Suprapubic skin (tissue), 4 donors: ENCODE results near the gene KCTD13. TPM values are rescaled to one million over a fixed set of nuclear protein-coding genes. Genes with fewer than 3 reads are reported as not detected.

ENCODE experiments used
- DNase-seq, 2 donors: peaks; one replicate each; pipeline ENCODE4 v3.0.0-alpha.2; 2019; ENCODE audit warnings: low spot score in 2 of 2
- H3K27ac ChIP-seq: fragments of 200-600 bp; sonication (generic); one replicate; pipeline ENCODE4 v1.5.1; 2019
- H3K27me3 ChIP-seq: fragments of 200-600 bp; sonication (generic); one replicate; pipeline ENCODE4 v1.5.1; 2019
- H3K36me3 ChIP-seq: fragments of 200-600 bp; sonication (generic); one replicate; pipeline ENCODE4 v1.5.1; 2019
- H3K4me1 ChIP-seq: fragments of 200-600 bp; sonication (generic); one replicate; pipeline ENCODE4 v1.5.1; 2019
- H3K4me3 ChIP-seq: fragments of 200-600 bp; sonication (generic); one replicate; pipeline ENCODE4 v1.5.1; 2019; ENCODE audit warnings: mild to moderate bottlenecking
- H3K9me3 ChIP-seq: fragments of 200-600 bp; sonication (generic); one replicate; pipeline ENCODE4 v1.5.1; 2019
- EP300 ChIP-seq: sonication (generic); formaldehyde crosslinking; IDR thresholded peaks from one replicate; pipeline ENCODE4 v1.6.1; 2017; ENCODE audit warnings: antibody characterized with exemption
- POLR2A ChIP-seq, 2 donors: fragments of 450-650 bp; IDR thresholded peaks; one replicate each; pipeline ENCODE4 v1.6.1; 2017; ENCODE audit warnings: antibody characterized with exemption in 2 of 2, mild to moderate bottlenecking in 2 of 2, moderate library complexity in 2 of 2
- POLR2AphosphoS5 ChIP-seq, 3 donors: sonication (generic); formaldehyde crosslinking; IDR thresholded peaks; one replicate each; pipeline ENCODE4 v1.6.1; 2017; ENCODE audit warnings: antibody characterized with exemption in 3 of 3
- WGBS: methylation state at CpG from one replicate; pipeline ENCODE4 v1.1.5; 2018; 5-methylcytosine and 5-hydroxymethylcytosine counted together
- total RNA-seq, 4 donors: library from RNA; depleted of rRNA; stranded (reverse); fragments of >200 nt; gene quantifications; one replicate each; pipeline ENCODE4 v1.1.0, GENCODE V29; 2016
- TF ChIP-seq, protein P1 (sequence below), 2 donors: fragments of 200-600 bp in 1 of 2; fragments of 450-650 bp in 1 of 2; sonication (generic) in 1 of 2; IDR thresholded peaks; one replicate each; pipeline ENCODE4 v1.5.1; 2016 to 2019; ENCODE audit warnings: antibody characterized with exemption in 2 of 2, mild to moderate bottlenecking in 1 of 2, moderate library complexity in 1 of 2

The KCTD13 gene
- total RNA-seq, 4 donors from 2014 or later: 20.3 to 43.9 (median 32.0) TPM

DNA sequence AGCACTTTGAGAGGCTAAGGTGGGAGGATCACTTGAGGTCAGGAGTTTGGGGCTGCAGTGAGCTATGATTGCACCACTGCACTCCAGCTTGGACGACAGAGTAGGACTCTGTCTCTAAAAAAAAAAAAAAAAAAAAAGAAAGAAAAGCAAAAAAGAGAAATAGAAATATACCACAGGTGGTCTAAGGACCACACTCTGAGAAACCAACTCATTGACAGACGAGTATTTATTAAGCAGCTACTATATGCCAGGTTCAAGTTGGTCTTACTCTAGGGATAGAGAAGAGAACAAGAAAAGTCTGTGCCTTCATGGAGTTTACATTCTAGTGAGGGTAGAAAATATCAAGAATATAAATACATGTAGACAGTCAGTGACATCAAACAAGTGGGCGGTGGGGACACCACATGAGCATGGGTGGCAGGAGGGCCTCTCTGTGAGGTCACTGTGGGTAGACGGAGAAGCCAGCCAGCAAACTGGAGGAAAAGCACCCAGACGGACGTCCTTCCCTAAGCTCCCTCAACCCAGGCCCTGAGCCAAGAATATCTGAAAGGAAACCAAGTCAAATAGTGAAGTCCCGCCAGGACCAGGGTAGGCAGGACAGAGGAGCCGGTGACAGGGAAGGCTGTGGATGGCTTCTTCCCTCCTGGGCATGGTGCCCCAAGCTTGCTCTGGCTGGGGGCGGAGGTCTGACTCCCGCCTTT is 67.7 kb downstream of the KCTD13 start:
- no peak overlapping the region for H3K27ac ChIP-seq
- WGBS: 76% methylated on average over 10 of the region's 10 CpGs
- no peak for DNase-seq
- no peaks in the 10 kb centered on the region for H3K27me3 ChIP-seq
- TF ChIP-seq EP300: no peak
- no peak for TF ChIP-seq POLR2A (IDR thresholded peaks at IDR 0.05)
- TF ChIP-seq, protein P1, sequence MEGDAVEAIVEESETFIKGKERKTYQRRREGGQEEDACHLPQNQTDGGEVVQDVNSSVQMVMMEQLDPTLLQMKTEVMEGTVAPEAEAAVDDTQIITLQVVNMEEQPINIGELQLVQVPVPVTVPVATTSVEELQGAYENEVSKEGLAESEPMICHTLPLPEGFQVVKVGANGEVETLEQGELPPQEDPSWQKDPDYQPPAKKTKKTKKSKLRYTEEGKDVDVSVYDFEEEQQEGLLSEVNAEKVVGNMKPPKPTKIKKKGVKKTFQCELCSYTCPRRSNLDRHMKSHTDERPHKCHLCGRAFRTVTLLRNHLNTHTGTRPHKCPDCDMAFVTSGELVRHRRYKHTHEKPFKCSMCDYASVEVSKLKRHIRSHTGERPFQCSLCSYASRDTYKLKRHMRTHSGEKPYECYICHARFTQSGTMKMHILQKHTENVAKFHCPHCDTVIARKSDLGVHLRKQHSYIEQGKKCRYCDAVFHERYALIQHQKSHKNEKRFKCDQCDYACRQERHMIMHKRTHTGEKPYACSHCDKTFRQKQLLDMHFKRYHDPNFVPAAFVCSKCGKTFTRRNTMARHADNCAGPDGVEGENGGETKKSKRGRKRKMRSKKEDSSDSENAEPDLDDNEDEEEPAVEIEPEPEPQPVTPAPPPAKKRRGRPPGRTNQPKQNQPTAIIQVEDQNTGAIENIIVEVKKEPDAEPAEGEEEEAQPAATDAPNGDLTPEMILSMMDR (IDR thresholded peaks at IDR 0.05): no peak
- no peak for TF ChIP-seq POLR2AphosphoS5 (IDR thresholded peaks at IDR 0.05)
- H3K4me3 ChIP-seq: no peak overlapping the region
- no peaks in the 10 kb centered on the region for H3K9me3 ChIP-seq
- H3K36me3 ChIP-seq: peaks cover 31% of the 10 kb centered on the region
- peaks cover 26% of the 10 kb centered on the region for H3K4me1 ChIP-seq

DNA sequence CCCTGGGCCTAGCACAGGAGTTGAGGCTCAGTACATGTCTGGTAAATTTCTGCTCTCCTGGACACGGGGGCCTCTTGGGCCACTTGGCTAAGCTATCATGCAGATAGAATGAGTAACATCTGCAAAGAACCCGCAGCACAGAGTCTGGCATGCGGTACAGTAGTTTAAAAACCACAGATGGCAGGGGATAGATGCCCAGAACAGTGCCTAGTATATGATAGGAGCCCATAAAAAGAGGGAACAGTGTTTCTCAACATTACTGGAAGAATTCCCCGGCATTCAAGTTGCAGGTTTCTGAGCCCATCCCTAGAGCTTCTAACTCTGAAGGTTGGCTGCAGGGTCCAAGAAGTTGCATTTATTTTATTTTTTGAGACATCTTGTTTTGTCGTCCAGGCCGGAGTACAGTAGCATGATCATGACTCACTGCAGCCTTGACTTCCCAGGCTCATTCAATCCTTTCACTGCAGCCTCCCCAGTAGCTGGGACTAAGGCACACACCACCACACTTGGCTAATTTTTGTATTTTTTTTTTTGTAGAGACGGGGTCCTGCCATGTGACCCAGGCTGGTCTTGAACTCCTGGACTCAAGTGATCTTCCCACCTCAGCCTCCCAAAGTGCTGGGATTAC is 68.8 kb downstream of the KCTD13 start:
- Histone ChIP-seq H3K4me3 (no peak overlapping the region), H3K4me1 (peaks cover 24% of the 10 kb centered on the region), H3K27ac (no peak overlapping the region), H3K27me3 (no peaks in the 10 kb centered on the region), H3K9me3 (no peaks in the 10 kb centered on the region), H3K36me3 (peaks cover 31% of the 10 kb centered on the region)
- DNase-seq: no peak
- TF ChIP-seq POLR2A (IDR thresholded peaks at IDR 0.05) (no peak), EP300 (no peak), POLR2AphosphoS5 (IDR thresholded peaks at IDR 0.05) (no peak)
- TF ChIP-seq, protein P1 (IDR thresholded peaks at IDR 0.05): no peak
- WGBS: 68% methylated on average over 7 of the region's 7 CpGs

Other genes with a start within 250 kb of the KCTD13 start
- 1 to 10 TPM; 2.2 to 5.5 (median 3.5) TPM for gene QPRT, start 247.0 kb downstream of the KCTD13 start, total RNA-seq
- gene C16orf54, start 180.2 kb downstream of the KCTD13 start, total RNA-seq: 1 to 10 TPM in 1 of 4 donors, under 1 TPM in 1, not detected in 2; 0.34 to 1.1 TPM
- under 1 TPM in 1 of 4 donors, not detected in 3; 0.89 TPM for gene ZG16, start 148.0 kb downstream of the KCTD13 start, total RNA-seq
- 10 to 100 TPM; 42.8 to 65.7 (median 55.1) TPM for gene KIF22, start 135.5 kb downstream of the KCTD13 start, total RNA-seq
- 100 to 1,000 TPM in 3 of 4 donors, 10 to 100 TPM in 1; 98.4 to 180 (median 125) TPM for gene MAZ, start 119.7 kb downstream of the KCTD13 start, total RNA-seq
- gene PRRT2, start 114.0 kb downstream of the KCTD13 start, total RNA-seq: 1 to 10 TPM in 3 of 4 donors, not detected in 1; 1.1 to 6.8 (median 3.7) TPM
- 10 to 100 TPM; 23.3 to 35.2 (median 23.8) TPM for gene PAGR1, start 110.1 kb downstream of the KCTD13 start, total RNA-seq
- gene MVP, start 105.8 kb downstream of the KCTD13 start, total RNA-seq: 100 to 1,000 TPM in 1 of 4 donors, 10 to 100 TPM in 3; 54.9 to 104 (median 68.1) TPM
- gene CDIPT, start 63.0 kb downstream of the KCTD13 start, total RNA-seq: 100 to 1,000 TPM in 1 of 4 donors, 10 to 100 TPM in 3; 68.7 to 112 (median 96.7) TPM
- gene SEZ6L2, start 26.7 kb downstream of the KCTD13 start, total RNA-seq: 1 to 10 TPM in 3 of 4 donors, under 1 TPM in 1; 0.98 to 2.9 (median 1.2) TPM
- under 1 TPM in 1 of 4 donors, not detected in 3; 0.34 TPM for gene ASPHD1, start 25.7 kb downstream of the KCTD13 start, total RNA-seq
- 100 to 1,000 TPM in 3 of 4 donors, 10 to 100 TPM in 1; 78.0 to 109 (median 106) TPM for gene TMEM219, start 35.9 kb upstream of the KCTD13 start, total RNA-seq
- 10 to 100 TPM; 29.1 to 54.4 (median 39.1) TPM for gene TAOK2, start 47.6 kb upstream of the KCTD13 start, total RNA-seq
- 10 to 100 TPM; 14.6 to 29.3 (median 21.7) TPM for gene HIRIP3, start 69.4 kb upstream of the KCTD13 start, total RNA-seq
- 10 to 100 TPM; 48.2 to 58.7 (median 51.0) TPM for gene INO80E, start 70.0 kb upstream of the KCTD13 start, total RNA-seq
- gene DOC2A, start 84.8 kb upstream of the KCTD13 start, total RNA-seq: under 1 TPM in 1 of 4 donors, not detected in 3; 0.42 TPM
- not detected for gene C16orf92, start 97.0 kb upstream of the KCTD13 start, total RNA-seq
- gene TLCD3B, start 105.0 kb upstream of the KCTD13 start, total RNA-seq: 1 to 10 TPM in 1 of 4 donors, under 1 TPM in 1, not detected in 2; 0.81 to 1.4 TPM
- 100 to 1,000 TPM; 794 to 967 (median 870) TPM for gene ALDOA, start 139.5 kb upstream of the KCTD13 start, total RNA-seq
- 10 to 100 TPM; 52.0 to 66.0 (median 61.2) TPM for gene PPP4C, start 149.8 kb upstream of the KCTD13 start, total RNA-seq
- gene TBX6, start 165.7 kb upstream of the KCTD13 start, total RNA-seq: 1 to 10 TPM; 2.7 to 7.6 (median 4.7) TPM
- gene YPEL3, start 170.0 kb upstream of the KCTD13 start, total RNA-seq: 100 to 1,000 TPM; 138 to 197 (median 195) TPM
- gene GDPD3, start 187.3 kb upstream of the KCTD13 start, total RNA-seq: 10 to 100 TPM in 3 of 4 donors, 1 to 10 TPM in 1; 8.7 to 40.0 (median 12.5) TPM
- gene MAPK3, start 197.0 kb upstream of the KCTD13 start, total RNA-seq: 10 to 100 TPM; 34.1 to 62.4 (median 60.1) TPM